ENCODE data around the gene TRERF1.

The TRERF1 gene

GRCh38 chr6:42451333-42452170, at the start of gene TRERF1 (continued):
- no peak for TF ChIP-seq ZNF280D (tag by site-specific recombination; IDR thresholded peaks at IDR 0.05)
- 0 out of 2 replicates have a peak, but pooled peaks have one; percentile 52 for TF ChIP-seq ZNF610 (tag by site-specific recombination; IDR thresholded peaks at IDR 0.05; ENCODE audit: borderline replicate concordance)
- peak; percentile 88 for TF ChIP-seq ZNF398 (tag by site-specific recombination; IDR thresholded peaks at IDR 0.05)
- TF ChIP-seq REPIN1 (tag by site-specific recombination; IDR thresholded peaks at IDR 0.05; ENCODE audit: low read depth), result peak; percentile 57; the same call in 1 of the 2 replicates
- TF ChIP-seq YY1 (tag by site-specific recombination; IDR thresholded peaks at IDR 0.05), result 0 out of 2 replicates have a peak, but pooled peaks have one; percentile 27
- TF ChIP-seq MEIS1 (CRISPR knock-in tag; IDR thresholded peaks at IDR 0.05; ENCODE audit: borderline replicate concordance), result no peak
- no peak for TF ChIP-seq ZNF704 (tag by site-specific recombination; IDR thresholded peaks at IDR 0.05)
- TF ChIP-seq ZFHX2 (tag by site-specific recombination; conservative IDR thresholded peaks at IDR 0.05), result peak; percentile 84
- TF ChIP-seq ZNF654 (tag by site-specific recombination; IDR thresholded peaks at IDR 0.05; ENCODE audit: low read depth), result no peak
- TF ChIP-seq ZNF433 (tag by site-specific recombination; IDR thresholded peaks at IDR 0.05; ENCODE audit: low read depth), result no peak
- peak; percentile 16 for TF ChIP-seq KLF1 (tag by site-specific recombination; IDR thresholded peaks at IDR 0.05)
- TF ChIP-seq GLIS1 (tag by site-specific recombination; IDR thresholded peaks at IDR 0.05), result peak; percentile 21; the same call in 1 of the 2 replicates
- peak; percentile 46; the same call in 1 of the 2 replicates for TF ChIP-seq PRDM1 (tag by site-specific recombination; IDR thresholded peaks at IDR 0.05)
- TF ChIP-seq KLF7 (tag by site-specific recombination; IDR thresholded peaks at IDR 0.05; ENCODE audit: borderline replicate concordance), result peak; percentile 60
- TF ChIP-seq ZNF23 (tag by site-specific recombination; IDR thresholded peaks at IDR 0.05; ENCODE audit: borderline replicate concordance), result no peak
- TF ChIP-seq ZNF449 (tag by site-specific recombination; IDR thresholded peaks at IDR 0.05), result no peak
- peak; percentile 87 for TF ChIP-seq WT1 (tag by site-specific recombination; IDR thresholded peaks at IDR 0.05)
- TF ChIP-seq HOXC10 (CRISPR knock-in tag; IDR thresholded peaks at IDR 0.05), result no peak
- TF ChIP-seq ZNF623 (tag by site-specific recombination; IDR thresholded peaks at IDR 0.05), result no peak
- TF ChIP-seq ZNF585B (tag by site-specific recombination; IDR thresholded peaks at IDR 0.05), result no peak
- no peak for TF ChIP-seq KLF10 (tag by site-specific recombination; IDR thresholded peaks at IDR 0.05)
- TF ChIP-seq PRDM2 (tag by site-specific recombination; IDR thresholded peaks at IDR 0.05; ENCODE audit: borderline replicate concordance), result no peak
- TF ChIP-seq ZNF302 (tag by site-specific recombination; IDR thresholded peaks at IDR 0.05; ENCODE audit: low read depth), result no peak
- TF ChIP-seq ZNF266 (tag by site-specific recombination; IDR thresholded peaks at IDR 0.05; ENCODE audit: low read depth), result no peak
- TF ChIP-seq ZNF248 (tag by site-specific recombination; IDR thresholded peaks at IDR 0.05), result no peak
- no peak for TF ChIP-seq HOXD13 (CRISPR knock-in tag; IDR thresholded peaks at IDR 0.05; ENCODE audit: borderline replicate concordance)
